NCI-H526 (cell line): ENCODE data around the gene CCDC28B.

Source experiments
- DNase-seq, 2 experiments: peaks; one replicate each; lab custom pipeline; 2025; lab: John Stamatoyannopoulos, UW

The CCDC28B gene

DNA sequence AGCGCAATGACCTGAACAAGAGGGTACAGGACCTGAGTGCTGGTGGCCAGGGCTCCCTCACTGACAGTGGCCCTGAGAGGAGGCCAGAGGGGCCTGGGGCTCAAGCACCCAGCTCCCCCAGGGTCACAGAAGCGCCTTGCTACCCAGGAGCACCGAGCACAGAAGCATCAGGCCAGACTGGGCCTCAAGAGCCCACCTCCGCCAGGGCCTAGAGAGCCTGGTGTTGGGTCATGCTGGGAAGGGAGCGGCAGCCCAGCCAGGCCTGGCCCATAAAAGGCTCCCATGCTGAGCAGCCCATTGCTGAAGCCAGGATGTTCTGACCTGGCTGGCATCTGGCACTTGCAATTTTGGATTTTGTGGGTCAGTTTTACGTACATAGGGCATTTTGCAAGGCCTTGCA, 5.4 kb upstream of the CCDC28B start:
- DNase-seq: no peak

GRCh38 chr1:32195531-32195930, 4.9 kb upstream of the CCDC28B start:
- no peak for DNase-seq

GRCh38 chr1:32195972-32196823, 4.2 kb upstream of the CCDC28B start:
- no peak for DNase-seq

DNA sequence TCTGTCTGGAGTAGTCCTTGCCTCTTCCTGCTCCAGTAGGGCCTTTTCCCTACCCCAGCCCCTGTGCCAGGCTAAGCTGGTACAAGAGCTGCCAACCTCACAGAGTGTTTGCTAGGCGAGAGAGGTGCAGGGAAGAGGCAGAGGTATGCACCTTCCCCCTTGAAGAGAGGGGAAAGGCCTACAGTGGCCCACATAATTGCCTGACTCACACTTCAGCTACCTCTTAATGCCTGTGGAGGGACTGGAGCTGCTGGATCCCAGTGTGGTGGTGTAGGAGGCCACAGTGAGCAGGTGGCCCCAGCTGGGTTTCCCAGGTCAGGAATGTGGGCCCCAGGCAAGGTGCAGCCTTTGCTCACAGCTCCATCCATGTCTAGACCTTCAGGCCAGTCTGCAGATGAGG, 3.3 kb upstream of the CCDC28B start:
- no peak for DNase-seq

DNA sequence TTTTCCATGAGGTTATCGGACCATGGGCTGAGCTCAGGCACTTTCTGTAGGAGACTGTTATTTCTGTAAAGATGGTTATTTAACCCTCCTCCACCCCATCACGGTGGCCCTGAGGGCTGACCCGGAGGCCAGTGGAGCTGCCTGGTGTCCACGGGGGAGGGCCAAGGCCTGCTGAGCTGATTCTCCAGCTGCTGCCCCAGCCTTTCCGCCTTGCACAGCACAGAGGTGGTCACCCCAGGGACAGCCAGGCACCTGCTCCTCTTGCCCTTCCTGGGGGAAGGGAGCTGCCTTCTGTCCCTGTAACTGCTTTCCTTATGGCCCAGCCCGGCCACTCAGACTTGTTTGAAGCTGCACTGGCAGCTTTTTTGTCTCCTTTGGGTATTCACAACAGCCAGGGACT, 2.6 kb upstream of the CCDC28B start:
- DNase-seq: no peak

DNA sequence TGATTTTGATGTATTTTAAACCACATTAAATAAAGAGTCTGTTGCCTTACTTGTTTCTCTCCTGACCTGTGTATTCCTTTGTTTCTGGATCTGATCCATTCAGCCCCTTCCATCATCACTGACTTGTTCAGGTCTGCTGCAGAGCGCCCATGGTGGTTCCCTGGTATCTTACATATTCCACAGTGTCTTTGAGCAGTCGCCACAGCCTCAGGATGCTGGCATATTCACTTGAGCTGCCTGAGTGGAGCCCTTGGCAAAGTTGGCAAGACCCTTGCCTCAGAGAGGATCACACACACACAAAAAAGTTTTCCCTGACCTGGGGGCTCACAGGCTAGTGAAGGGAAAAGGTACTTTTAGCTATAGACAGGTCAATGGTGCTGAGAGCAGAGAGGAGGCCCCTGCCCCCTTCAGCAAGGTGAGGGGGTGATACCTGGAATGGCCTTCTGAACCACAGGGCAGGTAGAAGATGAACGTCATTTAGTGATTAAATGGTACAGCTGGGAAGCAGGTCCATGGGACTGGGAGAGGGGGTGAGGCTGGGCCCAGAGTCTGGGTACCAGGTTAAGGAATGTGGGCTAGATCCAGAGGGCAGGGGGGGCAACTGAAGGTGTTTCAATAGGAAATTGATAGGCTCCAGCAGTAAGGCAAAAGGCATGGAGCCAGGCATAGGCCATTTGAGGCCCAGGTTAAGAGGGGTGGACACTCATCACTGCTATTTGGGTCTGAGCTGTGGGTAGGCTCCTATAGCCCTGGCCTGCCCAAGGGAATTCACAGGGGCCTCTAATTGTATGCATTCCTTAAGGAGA, 2.0 kb upstream of the CCDC28B start:
- no peak for DNase-seq

DNA sequence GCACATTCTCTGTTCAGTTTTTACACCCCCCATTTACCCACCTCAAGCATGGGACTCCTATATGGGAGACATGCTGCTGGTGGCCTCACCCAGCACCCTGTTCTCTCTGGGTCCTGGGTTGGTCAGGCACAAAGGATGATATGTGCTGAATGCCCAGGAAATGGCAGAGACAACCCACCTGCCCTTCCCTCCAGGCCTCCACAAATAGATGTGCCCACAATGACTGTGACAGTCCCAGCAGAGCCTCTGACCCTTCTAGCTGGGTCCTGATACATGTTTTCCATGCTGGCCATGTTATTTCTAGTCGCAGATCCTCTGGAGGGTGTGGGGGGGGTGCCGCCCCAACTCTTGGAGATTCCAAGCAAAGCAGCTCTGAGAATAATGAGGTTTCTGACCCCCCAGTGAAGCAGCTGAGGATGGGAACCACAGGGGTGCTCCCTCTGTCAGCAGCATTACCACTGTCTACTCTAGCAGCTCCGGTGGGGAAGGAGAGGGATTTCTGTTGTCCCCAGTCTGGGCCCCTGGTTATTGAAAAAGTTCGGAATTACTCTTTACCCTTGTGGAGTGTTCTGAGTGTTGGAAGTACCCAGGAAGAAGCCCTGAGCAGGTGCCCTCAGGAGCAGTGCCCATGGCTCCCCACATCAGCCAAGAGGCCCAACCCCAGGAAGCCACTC, 1.2 kb upstream of the CCDC28B start:
- no peak for DNase-seq

- peak; percentile 36 for DNase-seq
Measured at GRCh38 chr1:32199717-32200072, 700 bp upstream of the CCDC28B start.

DNA sequence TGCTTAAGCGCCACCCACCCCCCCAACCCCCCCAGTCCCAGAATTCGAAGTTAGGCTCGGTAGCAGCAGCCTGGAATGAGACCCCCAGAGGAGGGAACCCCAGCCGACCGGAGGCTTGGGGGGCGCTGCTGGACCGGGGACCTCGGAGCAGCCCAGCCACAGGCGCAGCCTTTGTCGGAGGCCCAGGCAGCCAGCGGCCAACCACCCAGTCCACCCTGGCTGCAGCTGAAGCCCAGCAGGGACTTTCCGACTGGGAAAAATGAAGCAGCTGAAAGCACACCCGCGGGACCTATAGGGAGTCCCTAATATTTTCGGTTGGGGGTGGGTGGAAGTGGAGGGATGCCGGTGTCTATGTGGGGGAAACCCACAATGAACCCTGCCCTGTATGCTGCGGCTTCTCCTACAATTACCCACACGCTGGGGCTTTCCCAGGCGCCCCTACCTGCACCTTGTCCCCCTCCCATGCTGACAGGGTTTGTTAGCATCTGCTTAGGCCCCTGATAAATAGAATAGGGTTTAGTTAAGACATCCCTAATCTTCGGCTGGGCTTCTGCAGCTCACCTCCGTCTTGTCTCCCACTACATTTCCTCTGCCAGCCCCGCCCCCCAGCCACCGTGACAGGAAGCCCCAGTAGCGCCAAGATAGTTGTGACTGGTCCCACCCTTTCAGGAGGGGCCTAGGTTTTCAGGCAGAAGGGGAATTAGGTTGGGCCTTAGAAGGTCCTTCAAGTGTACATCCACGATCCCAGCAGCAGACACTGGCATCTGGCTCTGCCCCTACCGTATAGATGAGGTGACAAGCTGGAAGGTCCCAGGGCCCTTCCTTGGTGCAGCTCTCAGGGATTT, 838 bp downstream of the CCDC28B start:
- peak in 1 of 2 experiments; percentile 64 for DNase-seq

DNA sequence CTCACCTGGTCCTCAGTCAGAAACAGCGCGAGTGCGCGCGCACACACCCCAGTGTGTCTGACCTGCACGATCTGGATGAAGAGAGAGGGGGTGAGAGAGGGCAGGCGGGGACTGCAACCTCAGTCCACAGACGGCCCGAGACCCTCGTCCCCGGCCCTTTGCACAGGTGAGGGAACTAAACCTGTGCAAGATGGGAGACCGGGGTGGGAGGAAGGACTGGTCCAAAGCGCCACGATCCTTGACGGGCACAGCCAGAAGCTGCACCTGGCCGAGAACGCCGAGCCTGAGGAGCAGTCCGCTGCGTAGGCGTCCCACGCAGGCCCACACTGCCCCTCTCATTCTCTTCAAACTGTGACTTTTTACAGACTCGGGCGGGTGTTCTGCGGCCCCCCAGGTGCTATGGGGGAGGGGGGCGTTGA, 4.6 kb downstream of the CCDC28B start:
- DNase-seq: peak in 1 of 2 experiments; percentile 68

DNA sequence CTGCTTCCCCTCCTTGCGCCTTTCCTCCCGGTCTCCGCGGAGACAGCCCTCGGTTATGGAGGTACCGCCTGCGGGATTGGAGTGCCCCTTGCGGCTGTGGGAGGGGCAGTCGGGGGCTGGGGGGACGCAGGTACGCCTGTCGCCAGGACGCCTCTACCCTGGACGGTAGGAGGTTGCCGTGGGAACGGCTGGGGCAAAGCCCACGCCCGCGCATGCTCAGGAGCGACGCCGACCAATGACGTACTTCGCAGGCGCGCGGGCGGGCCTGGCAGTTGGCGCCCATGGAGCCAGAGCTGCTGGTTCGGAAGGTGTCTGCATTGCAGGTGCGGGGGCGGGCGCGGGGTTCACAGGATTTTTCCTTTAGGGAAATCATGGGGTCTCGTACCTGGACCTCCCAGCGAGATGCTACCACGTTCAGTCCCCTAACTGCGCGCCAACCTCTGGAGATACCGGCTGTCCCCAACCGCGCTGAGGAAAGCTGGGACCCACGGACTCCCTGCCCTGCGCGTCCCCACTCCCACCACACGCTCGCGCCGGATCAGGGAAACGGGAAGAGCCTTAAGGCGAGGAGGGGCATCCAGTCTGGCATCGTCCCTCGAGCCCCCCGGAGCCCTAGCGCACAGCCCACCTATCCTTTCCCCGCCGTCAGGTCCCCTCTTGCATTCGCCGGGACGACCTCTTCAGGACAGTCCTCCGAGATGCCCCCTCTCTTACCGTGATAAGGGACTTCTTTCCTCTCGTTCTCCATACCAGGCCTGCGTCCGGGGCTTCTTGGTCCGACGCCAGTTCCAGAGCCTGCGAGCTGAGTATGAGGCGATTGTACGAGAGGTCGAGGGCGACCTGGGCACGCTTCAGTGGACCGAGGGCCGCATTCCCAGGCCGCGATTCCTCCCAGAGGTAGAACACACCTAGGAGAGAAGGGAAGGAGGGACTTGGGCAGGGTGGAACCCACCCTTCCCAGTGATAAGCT, 5.3 kb downstream of the CCDC28B start, which contains the start of gene IQCC:
Gene IQCC (plus strand): TSS at position 271 of the 970 bp plus-strand sequence. CDS start 11 bp downstream, at position 282.
- DNase-seq: peak; percentile 84 to 96

- no peak for DNase-seq
Measured at GRCh38 chr1:32208469-32208868, 8.1 kb downstream of the CCDC28B start.

DNA sequence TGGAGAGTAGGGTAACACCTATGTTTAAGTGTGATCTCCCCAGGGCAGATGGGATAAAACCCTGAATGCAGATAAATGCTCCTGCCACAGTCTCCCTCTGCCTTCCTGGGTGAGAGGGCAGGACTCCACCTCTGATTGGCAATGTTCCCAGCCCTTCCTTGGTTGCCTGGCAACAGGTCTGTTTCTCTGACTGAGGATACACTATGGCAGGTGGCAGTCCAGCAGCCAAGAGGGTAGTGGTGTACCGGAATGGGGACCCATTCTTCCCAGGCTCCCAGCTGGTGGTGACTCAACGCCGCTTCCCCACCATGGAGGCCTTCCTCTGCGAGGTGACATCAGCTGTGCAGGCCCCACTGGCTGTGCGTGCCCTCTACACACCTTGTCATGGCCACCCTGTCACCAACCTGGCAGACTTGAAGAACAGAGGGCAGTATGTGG, 8.5 kb downstream of the CCDC28B start, which contains the start of gene DCDC2B:
Gene DCDC2B (plus strand): TSS at position 199 of the 438 bp plus-strand sequence. CDS start 5 bp downstream, at position 204.
- peak; percentile 23 to 64 for DNase-seq

GRCh38 chr1:32215629-32216480, 15.5 kb downstream of the CCDC28B start:
- DNase-seq: peak; percentile 21 to 80

- no peak for DNase-seq
Measured at GRCh38 chr1:32216566-32216965, 16.2 kb downstream of the CCDC28B start.

DNA sequence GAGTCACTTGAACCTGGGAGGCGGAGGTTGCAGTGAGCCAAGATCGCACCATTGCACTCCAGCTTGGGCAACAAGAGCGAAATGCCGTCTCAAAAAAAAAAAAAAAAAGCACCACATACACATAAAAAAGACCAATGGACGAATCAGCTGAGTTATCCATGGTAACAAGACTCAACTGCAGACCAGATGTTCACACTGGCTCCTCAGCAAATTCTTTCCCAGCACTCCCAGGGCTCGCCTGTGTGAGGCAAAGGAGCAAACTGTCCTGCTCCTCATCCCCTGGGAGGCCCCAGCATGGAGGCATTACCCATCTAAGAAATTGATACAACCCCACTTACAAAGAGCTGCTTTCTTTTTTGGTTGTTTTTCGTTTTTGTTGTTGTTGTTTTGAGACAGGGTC, 18.6 kb downstream of the CCDC28B start:
- no peak for DNase-seq

- no peak for DNase-seq
Measured at GRCh38 chr1:32220746-32221580, 20.6 kb downstream of the CCDC28B start.

GRCh38 chr1:32221581-32221979, 21.2 kb downstream of the CCDC28B start:
- no peak for DNase-seq
